Esophagus muscularis mucosa (tissue), 4 donors: ENCODE data around the gene SAMD7.

Experiments used
- EP300 ChIP-seq: sonication (generic); formaldehyde crosslinking; IDR thresholded peaks from one replicate; pipeline ENCODE4 v1.6.1; 2017; ENCODE audit warnings: antibody characterized with exemption
- POLR2A ChIP-seq: fragments of 450-650 bp; IDR thresholded peaks from one replicate; pipeline ENCODE4 v1.6.1; 2017; ENCODE audit warnings: antibody characterized with exemption, moderate library complexity, mild to moderate bottlenecking, low read depth
- TF ChIP-seq, protein P1 (sequence below), 3 experiments: fragments of 200-600 bp in 2 of 3; fragments of 450-650 bp in 1 of 3; sonication (generic) in 2 of 3; IDR thresholded peaks; one replicate each; pipeline ENCODE4 v1.5.1; 2017 to 2019; ENCODE audit warnings: antibody characterized with exemption in 3 of 3, mild to moderate bottlenecking in 2 of 3, moderate library complexity in 1 of 3

DNA sequence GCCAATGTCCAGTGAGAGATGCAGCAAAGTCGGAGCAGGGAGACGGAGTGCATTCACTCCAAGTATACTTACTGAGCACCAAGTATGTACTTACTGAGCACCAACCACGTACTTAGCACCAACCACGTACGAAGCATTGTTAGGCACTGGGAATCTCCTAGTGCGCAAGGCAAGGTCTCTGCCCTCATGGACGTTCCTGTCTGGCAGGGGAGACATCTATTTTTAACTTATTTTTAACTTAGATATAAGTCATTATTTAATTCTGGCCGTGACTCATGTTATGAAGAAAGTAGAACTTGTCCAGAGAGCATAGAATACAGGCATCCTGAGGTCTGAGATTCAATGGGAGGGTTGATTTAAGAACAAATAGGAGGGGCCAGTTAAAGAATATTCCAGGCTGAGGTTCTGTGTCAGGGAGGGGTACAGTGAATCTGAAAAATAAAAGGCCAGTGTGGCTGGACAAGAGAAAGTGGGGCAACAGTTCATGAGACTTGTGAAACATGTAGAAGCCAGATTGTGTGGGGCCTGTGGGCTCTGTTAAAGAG, 32.3 kb upstream of the SAMD7 start:
- no peak for TF ChIP-seq POLR2A
- TF ChIP-seq EP300 = no peak
- TF ChIP-seq, protein P1, sequence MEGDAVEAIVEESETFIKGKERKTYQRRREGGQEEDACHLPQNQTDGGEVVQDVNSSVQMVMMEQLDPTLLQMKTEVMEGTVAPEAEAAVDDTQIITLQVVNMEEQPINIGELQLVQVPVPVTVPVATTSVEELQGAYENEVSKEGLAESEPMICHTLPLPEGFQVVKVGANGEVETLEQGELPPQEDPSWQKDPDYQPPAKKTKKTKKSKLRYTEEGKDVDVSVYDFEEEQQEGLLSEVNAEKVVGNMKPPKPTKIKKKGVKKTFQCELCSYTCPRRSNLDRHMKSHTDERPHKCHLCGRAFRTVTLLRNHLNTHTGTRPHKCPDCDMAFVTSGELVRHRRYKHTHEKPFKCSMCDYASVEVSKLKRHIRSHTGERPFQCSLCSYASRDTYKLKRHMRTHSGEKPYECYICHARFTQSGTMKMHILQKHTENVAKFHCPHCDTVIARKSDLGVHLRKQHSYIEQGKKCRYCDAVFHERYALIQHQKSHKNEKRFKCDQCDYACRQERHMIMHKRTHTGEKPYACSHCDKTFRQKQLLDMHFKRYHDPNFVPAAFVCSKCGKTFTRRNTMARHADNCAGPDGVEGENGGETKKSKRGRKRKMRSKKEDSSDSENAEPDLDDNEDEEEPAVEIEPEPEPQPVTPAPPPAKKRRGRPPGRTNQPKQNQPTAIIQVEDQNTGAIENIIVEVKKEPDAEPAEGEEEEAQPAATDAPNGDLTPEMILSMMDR (IDR thresholded peaks at IDR 0.05) = no peak
